ENCODE measurements around the gene MTO1. TPM values are rescaled to one million over a fixed set of nuclear protein-coding genes. Genes with fewer than 3 reads are reported as not detected.
"Not testable (repeated sequence)": the region's sequence is repeated elsewhere in the genome, so short reads cannot be mapped to it uniquely, and the experiment has no call there.

MTO1 gene
- total and polyA plus RNA-seq, 2 experiments from 2014 or later, result 19.2 to 27.4 TPM

GRCh38 chr6:73548458-73549446, 87.2 kb downstream of the MTO1 start:
- Histone ChIP-seq H3K79me2 (no peaks in the 10 kb centered on the region), H3K27ac (peak overlapping the region; percentile 41), H3K4me3 (no peak overlapping the region), H4K20me1 (ENCODE audit: insufficient read depth, poor library complexity, severe bottlenecking) (no peaks in the 10 kb centered on the region), H3K27me3 (no peaks in the 10 kb centered on the region), H3K9me3 (ENCODE audit: low read depth) (no peaks in the 10 kb centered on the region), H3K9me2 (replicated peaks; ENCODE audit: insufficient read depth) (no peaks in the 10 kb centered on the region), H3K4me1 (ENCODE audit: insufficient read depth) (no peaks in the 10 kb centered on the region), H2AFZ (no peak overlapping the region), H3K36me3 (replicated peaks; ENCODE audit: insufficient read depth, low read depth) (no peaks in the 10 kb centered on the region), H3K4me2 (no peak overlapping the region)
- no peak for DNase-seq (ENCODE audit: low spot score)
- TF ChIP-seq EZH2phosphoT487 (IDR thresholded peaks at IDR 0.05; ENCODE audit: low read depth, severe bottlenecking, unreplicated experiment), result no peak
- TF ChIP-seq CTCF (IDR thresholded peaks at IDR 0.05; ENCODE audit: poor library complexity), result no peak
- no peak for TF ChIP-seq EZH2 (IDR thresholded peaks at IDR 0.05; ENCODE audit: borderline replicate concordance)
- 84% methylated on average over 12 of the region's 12 CpGs for WGBS (ENCODE audit: low lambda C conversion rate, missing lambda C conversion rate)

- H3K9me2 ChIP-seq (replicated peaks; ENCODE audit: insufficient read depth); H3K4me3 ChIP-seq; H3K9me3 ChIP-seq (ENCODE audit: low read depth); H3K27me3 ChIP-seq; H2AFZ ChIP-seq; DNase-seq (ENCODE audit: low spot score); H3K4me1 ChIP-seq (ENCODE audit: insufficient read depth); H3K4me2 ChIP-seq; H3K27ac ChIP-seq; H4K20me1 ChIP-seq (ENCODE audit: insufficient read depth, poor library complexity, severe bottlenecking); H3K79me2 ChIP-seq; H3K36me3 ChIP-seq (replicated peaks; ENCODE audit: insufficient read depth, low read depth): not testable (repeated sequence)
- WGBS (ENCODE audit: low lambda C conversion rate, missing lambda C conversion rate), result 91% methylated on average over 4 of the region's 4 CpGs
Observed at GRCh38 chr6:73551115-73551514, 89.6 kb downstream of the MTO1 start.

GRCh38 chr6:73555380-73555949, 93.9 kb downstream of the MTO1 start:
- H3K4me2 ChIP-seq; H3K79me2 ChIP-seq; H3K27me3 ChIP-seq; DNase-seq (ENCODE audit: low spot score); H3K4me1 ChIP-seq (ENCODE audit: insufficient read depth); H2AFZ ChIP-seq; H4K20me1 ChIP-seq (ENCODE audit: insufficient read depth, poor library complexity, severe bottlenecking); H3K9me3 ChIP-seq (ENCODE audit: low read depth); H3K4me3 ChIP-seq; H3K36me3 ChIP-seq (replicated peaks; ENCODE audit: insufficient read depth, low read depth); H3K9me2 ChIP-seq (replicated peaks; ENCODE audit: insufficient read depth); H3K27ac ChIP-seq: not testable (repeated sequence)
- 87% methylated on average over 11 of the region's 11 CpGs for WGBS (ENCODE audit: low lambda C conversion rate, missing lambda C conversion rate)

- no peak overlapping the region for H3K4me2 ChIP-seq
- H3K79me2 ChIP-seq, result no peaks in the 10 kb centered on the region
- H3K4me3 ChIP-seq, result no peak overlapping the region
- H3K9me2 ChIP-seq (replicated peaks; ENCODE audit: insufficient read depth), result no peaks in the 10 kb centered on the region
- no peak overlapping the region for H2AFZ ChIP-seq
- H3K27me3 ChIP-seq, result no peaks in the 10 kb centered on the region
- WGBS (ENCODE audit: low lambda C conversion rate, missing lambda C conversion rate), result 73% methylated on average over 1 of the region's 1 CpG
- H3K4me1 ChIP-seq (ENCODE audit: insufficient read depth), result no peaks in the 10 kb centered on the region
- H3K36me3 ChIP-seq (replicated peaks; ENCODE audit: insufficient read depth, low read depth), result no peaks in the 10 kb centered on the region
- H3K9me3 ChIP-seq (ENCODE audit: low read depth), result no peaks in the 10 kb centered on the region
- H4K20me1 ChIP-seq (ENCODE audit: insufficient read depth, poor library complexity, severe bottlenecking), result no peaks in the 10 kb centered on the region
- no peak overlapping the region for H3K27ac ChIP-seq
- TF ChIP-seq EZH2 (IDR thresholded peaks at IDR 0.05; ENCODE audit: borderline replicate concordance) (no peak), CTCF (IDR thresholded peaks at IDR 0.05; ENCODE audit: poor library complexity) (no peak)
- DNase-seq (ENCODE audit: low spot score), result no peak
Observed at GRCh38 chr6:73556836-73557235, 95.3 kb downstream of the MTO1 start.

Small RNAs within 50 kb of the gene (small RNA-seq; reads per million reads assigned to genes)
- gene AL603910.2 (not detected), gene RN7SL827P (not detected), gene RNU6-975P (not detected)

Other genes starting within 250 kb of the MTO1 start
- gene KHDC1L, start 236.2 kb upstream of the MTO1 start, total RNA-seq, result not detected in 2 replicates
- 0.61 TPM in 1 of 2 replicates, not detected in the other for gene KHDC1L, start 236.2 kb upstream of the MTO1 start, polyA plus RNA-seq
- 4.3 and 6.9 TPM in 2 replicates for gene KHDC1, start 198.5 kb upstream of the MTO1 start, total RNA-seq
- 5.5 and 7.3 TPM in 2 replicates for gene KHDC1, start 198.5 kb upstream of the MTO1 start, polyA plus RNA-seq
- not detected in 2 replicates for gene DPPA5, start 107.5 kb upstream of the MTO1 start, total RNA-seq
- not detected in 2 replicates for gene DPPA5, start 107.5 kb upstream of the MTO1 start, polyA plus RNA-seq
- gene KHDC3L, start 99.1 kb upstream of the MTO1 start, total RNA-seq, result not detected in 2 replicates
- not detected in 2 replicates for gene KHDC3L, start 99.1 kb upstream of the MTO1 start, polyA plus RNA-seq
- not detected in 2 replicates for gene OOEP, start 91.8 kb upstream of the MTO1 start, total RNA-seq
- gene OOEP, start 91.8 kb upstream of the MTO1 start, polyA plus RNA-seq, result not detected in 2 replicates
- gene DDX43, start 66.9 kb upstream of the MTO1 start, total RNA-seq, result not detected in 2 replicates
- 0.07 TPM in 1 of 2 replicates, not detected in the other for gene DDX43, start 66.9 kb upstream of the MTO1 start, polyA plus RNA-seq
- gene CGAS, start 9.4 kb upstream of the MTO1 start, total RNA-seq, result 0.50 and 1.0 TPM in 2 replicates
- 0.18 and 0.35 TPM in 2 replicates for gene CGAS, start 9.4 kb upstream of the MTO1 start, polyA plus RNA-seq
- 11,226 and 12,699 TPM in 2 replicates for gene EEF1A1, start 59.3 kb downstream of the MTO1 start, total RNA-seq
- gene EEF1A1, start 59.3 kb downstream of the MTO1 start, polyA plus RNA-seq, result 2,468 and 2,627 TPM in 2 replicates
- gene SLC17A5, start 192.3 kb downstream of the MTO1 start, total RNA-seq, result 76.9 and 90.6 TPM in 2 replicates
- 47.7 TPM in 2 replicates for gene SLC17A5, start 192.3 kb downstream of the MTO1 start, polyA plus RNA-seq
- 7.3 and 8.2 TPM in 2 replicates for gene CD109, start 234.5 kb downstream of the MTO1 start, total RNA-seq
- gene CD109, start 234.5 kb downstream of the MTO1 start, polyA plus RNA-seq, result 3.0 and 4.7 TPM in 2 replicates

Data from hepatocyte (in vitro differentiated cells).